DND-41 (cell line): ENCODE data around the gene CBARP.

Source experiments
- ATAC-seq: fragments of 200-7000 bp; cut with Tn5 transposase; 3 replicates; pipeline ENCODE4 v1.9.1; 2021; ENCODE audit warnings: low read depth; ENCODE audit not compliant: insufficient read depth
- DNase-seq: peaks from one replicate; pipeline ENCODE4 v3.0.0-alpha.2; 2020
- H2AFZ ChIP-seq: 2 replicates; pipeline ENCODE4 v1.6.0; 2012; ENCODE audit warnings: low read depth, low read length
- H3K27ac ChIP-seq: 2 replicates; pipeline ENCODE4 v1.5.1; 2012; ENCODE audit warnings: low read length, inconsistent platforms
- H3K27me3 ChIP-seq: fragments of 200-600 bp; sonication (generic); 2 replicates; pipeline ENCODE4 v1.6.0; 2012; ENCODE audit warnings: low read length, mild to moderate bottlenecking, inconsistent platforms; ENCODE audit not compliant: insufficient read depth, poor library complexity
- H3K36me3 ChIP-seq: 2 replicates; pipeline ENCODE4 v1.5.1; 2012; ENCODE audit warnings: low read length, inconsistent platforms; ENCODE audit not compliant: insufficient read depth
- H3K4me1 ChIP-seq: 2 replicates; pipeline ENCODE4 v1.5.1; 2012; ENCODE audit warnings: mild to moderate bottlenecking, low read length; ENCODE audit not compliant: insufficient read depth
- H3K4me2 ChIP-seq: 2 replicates; pipeline ENCODE4 v1.6.0; 2012; ENCODE audit warnings: mild to moderate bottlenecking, moderate library complexity, low read length, inconsistent platforms; ENCODE audit not compliant: insufficient read depth
- H3K4me3 ChIP-seq, 2 experiments: fragments of 200-600 bp in 1 of 2; shearing (Covaris generic) in 1 of 2; 2 replicates each; pipeline ENCODE4 v1.5.1; 2012 to 2016; ENCODE audit warnings: inconsistent platforms in 2 of 2, low read length in 2 of 2, mild to moderate bottlenecking in 2 of 2, low read depth in 1 of 2, moderate library complexity in 1 of 2
- H3K79me2 ChIP-seq: 2 replicates; pipeline ENCODE4 v1.6.0; 2012; ENCODE audit warnings: low read length, inconsistent platforms; ENCODE audit not compliant: insufficient read depth
- H3K9ac ChIP-seq: 2 replicates; pipeline ENCODE4 v1.6.0; 2012; ENCODE audit warnings: low read depth, mild to moderate bottlenecking, inconsistent platforms, low read length, moderate library complexity
- H3K9me3 ChIP-seq: 2 replicates; pipeline ENCODE4 v1.5.1; 2012; ENCODE audit warnings: low read length, moderate library complexity, mild to moderate bottlenecking, inconsistent platforms; ENCODE audit not compliant: insufficient read depth, severe bottlenecking
- H4K20me1 ChIP-seq: 2 replicates; pipeline ENCODE4 v1.6.0; 2012; ENCODE audit warnings: low read length; ENCODE audit not compliant: insufficient read depth
- EZH2 ChIP-seq: IDR thresholded peaks from 3 replicates; pipeline ENCODE4 v1.6.1; 2012; ENCODE audit warnings: borderline replicate concordance, low read depth, mild to moderate bottlenecking, moderate library complexity, low read length, inconsistent platforms; ENCODE audit not compliant: severe bottlenecking
- TF ChIP-seq, protein P1 (sequence below): IDR thresholded peaks from 2 replicates; pipeline ENCODE4 v1.5.1; 2012; ENCODE audit warnings: borderline replicate concordance, low read length, moderate library complexity, mild to moderate bottlenecking; ENCODE audit not compliant: poor library complexity, severe bottlenecking; ENCODE audit errors: extremely low read depth

The CBARP gene

DNA sequence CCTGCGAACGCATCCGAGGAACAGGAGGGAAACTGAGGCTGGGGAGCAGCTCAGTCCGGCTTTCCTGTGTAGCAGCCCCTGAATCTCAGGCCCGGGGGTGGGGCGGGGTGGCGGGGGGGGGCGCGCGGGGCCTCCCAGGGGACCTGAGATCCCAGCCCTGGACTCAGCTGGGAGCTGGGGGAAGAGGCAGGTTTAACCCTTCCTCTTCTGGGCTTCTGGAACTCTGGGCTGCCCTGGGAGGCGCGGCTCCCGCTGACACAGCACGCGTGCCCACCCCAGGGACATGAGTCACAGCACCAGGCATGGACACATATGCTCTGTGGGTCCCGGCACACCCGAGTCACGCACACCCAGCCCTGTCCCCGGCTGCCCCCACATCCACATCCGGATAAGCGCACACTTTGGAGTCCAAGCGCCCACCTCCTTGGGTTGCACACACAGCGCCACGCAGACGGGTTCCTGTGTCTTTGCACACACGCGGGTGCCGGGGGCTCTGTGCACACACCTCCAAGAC, 27.9 kb upstream of the CBARP start:
- Histone ChIP-seq H3K36me3 (peaks cover 12% of the 10 kb centered on the region), H3K4me1 (peaks cover 47% of the 10 kb centered on the region), H3K79me2 (peaks cover 17% of the 10 kb centered on the region), H4K20me1 (peaks cover 11% of the 10 kb centered on the region), H2AFZ (no peak overlapping the region), H3K27me3 (peaks cover 4% of the 10 kb centered on the region), H3K9ac (no peak overlapping the region), H3K4me2 (no peak overlapping the region), H3K27ac (no peak overlapping the region), H3K9me3 (no peaks in the 10 kb centered on the region), H3K4me3 (no peak overlapping the region)
- ATAC-seq (no peak), DNase-seq (no peak)
- TF ChIP-seq EZH2 = no peak
- TF ChIP-seq, protein P1, sequence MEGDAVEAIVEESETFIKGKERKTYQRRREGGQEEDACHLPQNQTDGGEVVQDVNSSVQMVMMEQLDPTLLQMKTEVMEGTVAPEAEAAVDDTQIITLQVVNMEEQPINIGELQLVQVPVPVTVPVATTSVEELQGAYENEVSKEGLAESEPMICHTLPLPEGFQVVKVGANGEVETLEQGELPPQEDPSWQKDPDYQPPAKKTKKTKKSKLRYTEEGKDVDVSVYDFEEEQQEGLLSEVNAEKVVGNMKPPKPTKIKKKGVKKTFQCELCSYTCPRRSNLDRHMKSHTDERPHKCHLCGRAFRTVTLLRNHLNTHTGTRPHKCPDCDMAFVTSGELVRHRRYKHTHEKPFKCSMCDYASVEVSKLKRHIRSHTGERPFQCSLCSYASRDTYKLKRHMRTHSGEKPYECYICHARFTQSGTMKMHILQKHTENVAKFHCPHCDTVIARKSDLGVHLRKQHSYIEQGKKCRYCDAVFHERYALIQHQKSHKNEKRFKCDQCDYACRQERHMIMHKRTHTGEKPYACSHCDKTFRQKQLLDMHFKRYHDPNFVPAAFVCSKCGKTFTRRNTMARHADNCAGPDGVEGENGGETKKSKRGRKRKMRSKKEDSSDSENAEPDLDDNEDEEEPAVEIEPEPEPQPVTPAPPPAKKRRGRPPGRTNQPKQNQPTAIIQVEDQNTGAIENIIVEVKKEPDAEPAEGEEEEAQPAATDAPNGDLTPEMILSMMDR = no peak

GRCh38 chr19:1264801-1265614, 27.2 kb upstream of the CBARP start:
- no peak overlapping the region for H3K4me3 ChIP-seq
- H3K27ac ChIP-seq = no peak overlapping the region
- TF ChIP-seq, protein P1 = no peak
- no peak for TF ChIP-seq EZH2
- H3K9ac ChIP-seq = no peak overlapping the region
- H3K27me3 ChIP-seq = peaks cover 4% of the 10 kb centered on the region
- peaks cover 11% of the 10 kb centered on the region for H3K79me2 ChIP-seq
- peaks cover 5% of the 10 kb centered on the region for H4K20me1 ChIP-seq
- H3K4me1 ChIP-seq = peaks cover 47% of the 10 kb centered on the region
- H2AFZ ChIP-seq = no peak overlapping the region
- H3K9me3 ChIP-seq = no peaks in the 10 kb centered on the region
- H3K4me2 ChIP-seq = no peak overlapping the region
- DNase-seq (no peak), ATAC-seq (no peak)
- H3K36me3 ChIP-seq = peaks cover 5% of the 10 kb centered on the region

DNA sequence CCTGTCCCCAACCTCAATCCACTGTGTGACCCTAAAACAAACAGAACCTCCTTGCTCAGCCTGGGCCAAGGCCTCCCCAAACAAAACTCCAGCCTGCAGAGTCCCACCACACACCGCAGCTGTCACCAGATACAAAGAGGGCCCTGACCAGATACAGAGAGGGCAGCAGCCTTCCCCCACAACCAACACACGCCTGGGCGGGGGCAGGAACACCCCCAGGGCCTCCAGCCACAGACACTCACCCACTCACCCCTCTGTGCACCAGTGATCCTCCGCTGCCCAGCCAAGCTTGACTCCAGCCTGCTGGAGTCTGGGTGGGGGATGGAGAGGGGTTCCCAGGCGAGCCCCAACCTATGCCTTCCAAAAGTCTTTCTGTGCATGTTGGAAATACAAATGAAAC, 25.4 kb upstream of the CBARP start:
- Histone ChIP-seq H3K4me3 (no peak overlapping the region), H4K20me1 (no peaks in the 10 kb centered on the region), H3K9ac (no peak overlapping the region), H3K27ac (no peak overlapping the region), H3K4me2 (no peak overlapping the region), H3K9me3 (no peaks in the 10 kb centered on the region), H3K36me3 (peaks cover 3% of the 10 kb centered on the region; the same call in 1 of the 2 replicates), H3K4me1 (peaks cover 55% of the 10 kb centered on the region), H3K27me3 (peaks cover 4% of the 10 kb centered on the region), H2AFZ (no peak overlapping the region), H3K79me2 (peaks cover 2% of the 10 kb centered on the region; the same call in 1 of the 2 replicates)
- ATAC-seq (no peak), DNase-seq (no peak)
- TF ChIP-seq, protein P1 = no peak
- no peak for TF ChIP-seq EZH2
